ENCODE data around the gene TAS1R3. TPM values are rescaled to one million over a fixed set of nuclear protein-coding genes. Genes with fewer than 3 reads are reported as not detected.

TAS1R3 gene
- total and polyA plus RNA-seq, 2 donors (not counting 1 experiment from before 2014, with no cell fraction given): 4.1 to 11.7 TPM

- 93% methylated on average over 22 of the region's 22 CpGs for WGBS (ENCODE audit: insufficient coverage)
- DNase-seq: no peak
Measured at GRCh38 chr1:1285102-1285571, 45.9 kb upstream of the TAS1R3 start.

More at GRCh38 chr1:1285102-1285571, 45.9 kb upstream of the TAS1R3 start:
- TF ChIP-seq CTCF (IDR thresholded peaks at IDR 0.05): no peak
- TF ChIP-seq EZH2 (IDR thresholded peaks at IDR 0.05; ENCODE audit: borderline replicate concordance, insufficient read depth, low read depth, low read length, poor library complexity, severe bottlenecking): no peak
- H3K27ac Mint-ChIP-seq: no peak overlapping the region
- ATAC-seq (ENCODE audit: low read depth): no peak
- Histone ChIP-seq H3K36me3 (replicated peaks in 1 of 2; ENCODE audit: control extremely low read depth in 1 of 2, control insufficient read depth in 1 of 2, extremely low read depth in 1 of 2, insufficient read depth in 2 of 2, low read length in 1 of 2) (no peaks in the 10 kb centered on the region), H3K27ac (ENCODE audit: low read length in 2 of 2) (no peak overlapping the region), H4K20me1 (ENCODE audit: control insufficient read depth, insufficient read depth, low read length, poor library complexity, severe bottlenecking) (no peaks in the 10 kb centered on the region), H3K4me2 (replicated peaks; ENCODE audit: low read depth, low read length, poor library complexity, severe bottlenecking) (no peak overlapping the region), H2AFZ (ENCODE audit: insufficient read depth, low read depth, low read length, poor library complexity, severe bottlenecking) (no peak overlapping the region), H3K27me3 (replicated peaks in 1 of 4; ENCODE audit: control extremely low read depth in 1 of 4, control insufficient read depth in 3 of 4, insufficient read depth in 4 of 4, low read length in 3 of 4) (no peaks in the 10 kb centered on the region), H3K9ac (ENCODE audit: low read length) (no peak overlapping the region), H3K79me2 (ENCODE audit: control insufficient read depth, insufficient read depth, low read length) (no peaks in the 10 kb centered on the region), H3K4me3 (ENCODE audit: control extremely low read depth in 1 of 5, extremely low read depth in 1 of 5, insufficient read depth in 1 of 5, low read depth in 2 of 5, low read length in 4 of 5) (no peak overlapping the region), H3K9me3 (ENCODE audit: control extremely low read depth in 1 of 3, control insufficient read depth in 2 of 3, insufficient read depth in 1 of 3, low read length in 2 of 3) (no peaks in the 10 kb centered on the region), H3K4me1 (ENCODE audit: control insufficient read depth in 2 of 2, insufficient read depth in 2 of 2, low read length in 2 of 2) (peaks cover 0 to 4% of the 10 kb centered on the region in 2 donors)
- H3K4me3 Mint-ChIP-seq: no peak overlapping the region
- intact Hi-C loops (cut with micrococcal nuclease): no loop called here
- CTCF ChIA-PET: no interaction called here
- POLR2A ChIA-PET: no interaction called here
- H3K27me3 Mint-ChIP-seq: no peaks in the 10 kb centered on the region
- peaks cover 4% of the 10 kb centered on the region for H3K4me1 Mint-ChIP-seq
- no peaks in the 10 kb centered on the region for H3K9me3 Mint-ChIP-seq (ENCODE audit: insufficient read depth)
